ENCODE data around the gene SOD2. TPM values are rescaled to one million over a fixed set of nuclear protein-coding genes. Genes with fewer than 3 reads are reported as not detected.

SOD2 gene
- total and polyA plus RNA-seq, 9 of the 15 experiments (the other 6 are each of a cell fraction or from before 2014, with no cell fraction given) = 39.8 to 140 (median 95.8) TPM

GRCh38 chr6:159726918-159727716 lies 34.1 kb upstream of the SOD2 start, which contains the start of gene WTAP:
Gene WTAP, plus strand, starts transcription at chr6:159727506. Its CDS starts 8,760 bp downstream, at chr6:159736266.
- peaks cover 6 to 10% of the 10 kb centered on the region in 2 experiments; a peak in 4 of 5 replicates for H3K4me1 ChIP-seq (replicated peaks in 1 of 2; ENCODE audit: control insufficient read depth in 2 of 2, insufficient read depth in 2 of 2, low read length in 2 of 2)
- H3K27me3 ChIP-seq (ENCODE audit: control insufficient read depth in 2 of 2, insufficient read depth in 2 of 2, low read length in 2 of 2) = no peaks in the 10 kb centered on the region
- ATAC-seq = peak; percentile 89
- peak within 1 kb of the TSS; percentile 98 for H2AFZ ChIP-seq (ENCODE audit: low read depth, low read length)
- H3K79me2 ChIP-seq (ENCODE audit: control insufficient read depth, insufficient read depth, low read length) = peaks cover 95% of the 10 kb centered on the region
- no peaks in the 10 kb centered on the region for H3K9me1 ChIP-seq (ENCODE audit: control insufficient read depth, insufficient read depth, low read length)
- in situ Hi-C loops (cut with MboI) (no loop called here), intact Hi-C loops (cut with micrococcal nuclease) (loop anchor here (1.0 to 10.0 kb wide), 4 partner anchors 34 to 248 kb away; partner anchors contain the start of genes ACAT2, MRPL18 and SOD2)
- H4K20me1 ChIP-seq (replicated peaks; ENCODE audit: control insufficient read depth, insufficient read depth, low read length) = peaks cover 22% of the 10 kb centered on the region; the same call in 1 of the 2 replicates
- DNase-seq (ENCODE audit: extremely low read depth in 1 of 4, low spot score in 3 of 4) = peak; percentile 94 to 99 (median 95)
- CTCF ChIA-PET (ENCODE audit: low intra/inter-chr PET ratio) = no interaction called here
- peak; percentile 84 for FAIRE-seq
- peaks cover 36% of the 10 kb centered on the region for H3K36me3 ChIP-seq (ENCODE audit: control insufficient read depth, insufficient read depth, low read length)
- BruUV-seq (replicated peaks) = no TSS peak
- peak within 1 kb of the TSS; percentile 98 for H3K27ac ChIP-seq (ENCODE audit: extremely low read depth, low read depth, low read length)
- H3K9ac ChIP-seq (ENCODE audit: insufficient read depth in 1 of 2, low read depth in 2 of 2, low read length in 2 of 2) = peak within 1 kb of the TSS; percentile 97 to 99
- WGBS (ENCODE audit: insufficient coverage, low coverage, missing lambda C conversion rate) = under 1% methylated on average over 69 of the region's 93 CpGs
- H3K9me3 ChIP-seq (replicated peaks; ENCODE audit: control insufficient read depth, insufficient read depth, low read depth, low read length) = peaks cover 5% of the 10 kb centered on the region; the same call in 1 of the 2 replicates
- H3K4me2 ChIP-seq (ENCODE audit: insufficient read depth, low read length) = peak within 1 kb of the TSS; percentile 90
- peak within 1 kb of the TSS; percentile 88 for H3K4me3 ChIP-seq
- POLR2A ChIA-PET = interaction anchor here (0.6 to 3.6 kb wide), 27 partner anchors 8 to 908 kb away, joined by 3 to 19 read pairs (median 4); partner anchors contain the start of genes ACAT2, EZR, MRPL18 and SOD2
- TF ChIP-seq, protein P1, sequence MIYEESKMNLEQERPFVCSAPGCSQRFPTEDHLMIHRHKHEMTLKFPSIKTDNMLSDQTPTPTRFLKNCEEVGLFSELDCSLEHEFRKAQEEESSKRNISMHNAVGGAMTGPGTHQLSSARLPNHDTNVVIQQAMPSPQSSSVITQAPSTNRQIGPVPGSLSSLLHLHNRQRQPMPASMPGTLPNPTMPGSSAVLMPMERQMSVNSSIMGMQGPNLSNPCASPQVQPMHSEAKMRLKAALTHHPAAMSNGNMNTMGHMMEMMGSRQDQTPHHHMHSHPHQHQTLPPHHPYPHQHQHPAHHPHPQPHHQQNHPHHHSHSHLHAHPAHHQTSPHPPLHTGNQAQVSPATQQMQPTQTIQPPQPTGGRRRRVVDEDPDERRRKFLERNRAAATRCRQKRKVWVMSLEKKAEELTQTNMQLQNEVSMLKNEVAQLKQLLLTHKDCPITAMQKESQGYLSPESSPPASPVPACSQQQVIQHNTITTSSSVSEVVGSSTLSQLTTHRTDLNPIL (CRISPR knock-in tag; IDR thresholded peaks at IDR 0.05) = no peak
- TF ChIP-seq, protein P2, sequence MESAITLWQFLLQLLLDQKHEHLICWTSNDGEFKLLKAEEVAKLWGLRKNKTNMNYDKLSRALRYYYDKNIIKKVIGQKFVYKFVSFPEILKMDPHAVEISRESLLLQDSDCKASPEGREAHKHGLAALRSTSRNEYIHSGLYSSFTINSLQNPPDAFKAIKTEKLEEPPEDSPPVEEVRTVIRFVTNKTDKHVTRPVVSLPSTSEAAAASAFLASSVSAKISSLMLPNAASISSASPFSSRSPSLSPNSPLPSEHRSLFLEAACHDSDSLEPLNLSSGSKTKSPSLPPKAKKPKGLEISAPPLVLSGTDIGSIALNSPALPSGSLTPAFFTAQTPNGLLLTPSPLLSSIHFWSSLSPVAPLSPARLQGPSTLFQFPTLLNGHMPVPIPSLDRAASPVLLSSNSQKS (CRISPR knock-in tag; IDR thresholded peaks at IDR 0.05) = 0 out of 2 replicates have a peak, but pooled peaks have one; percentile 0
- TF ChIP-seq ARID2 (IDR thresholded peaks at IDR 0.05) = no peak
- TF ChIP-seq PHF20 (IDR thresholded peaks at IDR 0.05; ENCODE audit: partially characterized antibody) = peak; percentile 96
- peak; percentile 63; the same call in 1 of the 2 replicates for TF ChIP-seq TCF3 (CRISPR knock-in tag; IDR thresholded peaks at IDR 0.05)
- peak; percentile 60; the same call in 1 of the 2 replicates for TF ChIP-seq ZNF79 (CRISPR knock-in tag; IDR thresholded peaks at IDR 0.05; ENCODE audit: low read depth)
- peak; percentile 93 for TF ChIP-seq TAF7 (tag; IDR thresholded peaks at IDR 0.05)
- TF ChIP-seq ARID1B (IDR thresholded peaks at IDR 0.05) = peak; percentile 57
- TF ChIP-seq C11orf30 (IDR thresholded peaks at IDR 0.05; ENCODE audit: low read depth) = peak; percentile 72
- TF ChIP-seq NBN (IDR thresholded peaks at IDR 0.05; ENCODE audit: low read depth) = peak; percentile 96
- TF ChIP-seq, protein P3, sequence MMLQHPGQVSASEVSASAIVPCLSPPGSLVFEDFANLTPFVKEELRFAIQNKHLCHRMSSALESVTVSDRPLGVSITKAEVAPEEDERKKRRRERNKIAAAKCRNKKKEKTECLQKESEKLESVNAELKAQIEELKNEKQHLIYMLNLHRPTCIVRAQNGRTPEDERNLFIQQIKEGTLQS (IDR thresholded peaks at IDR 0.05) = no peak; the same call in 1 of the 2 replicates
- TF ChIP-seq, protein P3 (CRISPR knock-in tag; conservative IDR thresholded peaks at IDR 0.05) = peak; percentile 94
- TF ChIP-seq PHB2 (IDR thresholded peaks at IDR 0.05; ENCODE audit: low read depth) = no peak
- TF ChIP-seq GATAD2A (IDR thresholded peaks at IDR 0.05) = peak; percentile 94
- TF ChIP-seq FOXP4 (CRISPR knock-in tag; IDR thresholded peaks at IDR 0.05; ENCODE audit: borderline replicate concordance) = peak; percentile 98
